GM21526 (cell line): Measurements from ENCODE around the gene PIGZ.

ENCODE experiments used
- ATAC-seq: cut with Tn5 transposase; IDR thresholded peaks from one replicate; pipeline ENCODE4 v1.9.1; 2021; ENCODE audit warnings: moderate library complexity; ENCODE audit not compliant: unreplicated experiment, low FRiP score

PIGZ gene

GRCh38 chr3:196985954-196986885, 17.6 kb upstream of the PIGZ start:
- ATAC-seq, result no peak

GRCh38 chr3:196985298-196985697, 16.7 kb upstream of the PIGZ start:
- ATAC-seq, result no peak

- no peak for ATAC-seq
Observed at GRCh38 chr3:196983186-196983585, 14.6 kb upstream of the PIGZ start.

GRCh38 chr3:196981657-196982056, 13.0 kb upstream of the PIGZ start:
- no peak for ATAC-seq

GRCh38 chr3:196979545-196979944, 10.9 kb upstream of the PIGZ start:
- ATAC-seq, result no peak

- ATAC-seq, result no peak
Observed at GRCh38 chr3:196976941-196977340, 8.3 kb upstream of the PIGZ start.

- ATAC-seq, result no peak
Observed at GRCh38 chr3:196975349-196975748, 6.7 kb upstream of the PIGZ start.

- no peak for ATAC-seq
Observed at GRCh38 chr3:196974661-196975060, 6.0 kb upstream of the PIGZ start.

GRCh38 chr3:196971094-196971698, 2.6 kb upstream of the PIGZ start:
- ATAC-seq, result no peak

GRCh38 chr3:196970547-196971093, 2.0 kb upstream of the PIGZ start:
- no peak for ATAC-seq

- peak; percentile 47 for ATAC-seq
Observed at GRCh38 chr3:196969660-196970546, 1.3 kb upstream of the PIGZ start.

GRCh38 chr3:196969134-196969659, 564 bp upstream of the PIGZ start:
- ATAC-seq, result peak; percentile 44

GRCh38 chr3:196967412-196968232, 1.0 kb downstream of the PIGZ start:
- no peak for ATAC-seq

- ATAC-seq, result no peak
Observed at GRCh38 chr3:196966526-196967401, 1.9 kb downstream of the PIGZ start.

GRCh38 chr3:196965804-196966173, 2.8 kb downstream of the PIGZ start:
- no peak for ATAC-seq

- ATAC-seq, result no peak
Observed at GRCh38 chr3:196965112-196965803, 3.4 kb downstream of the PIGZ start.

- no peak for ATAC-seq
Observed at GRCh38 chr3:196963631-196963953, 5.0 kb downstream of the PIGZ start.

- no peak for ATAC-seq
Observed at GRCh38 chr3:196962930-196963630, 5.6 kb downstream of the PIGZ start.
